K562 (cell line): ENCODE results near the gene CBLC. TPM values are rescaled to one million over a fixed set of nuclear protein-coding genes. Genes with fewer than 3 reads are reported as not detected.

Experiments
- ATAC-seq: fragments of 200-7000 bp; cut with Tn5 transposase; 3 replicates; pipeline ENCODE4 v1.9.1; 2020; ENCODE audit warnings: moderate library complexity
- BruUV-seq: library from RNA; stranded (reverse); fragments of 400-500 nt; replicated peaks from 2 replicates; lab custom pipeline; 2021; lab: Mats Ljungman, UMichigan
- CTCF ChIA-PET: fragments of 300-600 bp; formaldehyde crosslinking; extraction: SDS; loops from one replicate; lab custom pipeline; 2021; ENCODE audit warnings: low intra/inter-chr PET ratio; lab: Yijun Ruan, JAX
- POLR2A ChIA-PET: fragments of 300-600, 350-650 bp; sonication (Branson Sonifier 250); formaldehyde crosslinking; extraction: SDS; loops from one replicate; lab custom pipeline; 2021; ENCODE audit warnings: antibody characterized with exemption, inconsistent platforms; lab: Yijun Ruan, JAX
- DNase-seq, 4 experiments: peaks; one replicate each; pipeline versions ENCODE4 v3.0.0 to v3.0.0-alpha.2; 2011 to 2018; ENCODE audit warnings: low spot score in 3 of 4, mixed read lengths in 3 of 4; ENCODE audit errors: extremely low read depth in 1 of 4
- FAIRE-seq: peaks from 2 replicates; lab custom pipeline; 2011; peaks lifted over from hg19 to GRCh38; lab: Jason Lieb, UNC
- H2AFZ ChIP-seq: 2 replicates; pipeline ENCODE4 v1.6.0; 2011; ENCODE audit warnings: low read depth, low read length, control low read depth, inconsistent platforms
- H3K27ac ChIP-seq: fragments of 200-600 bp; 3 replicates; pipeline ENCODE4 v1.8.0; 2011; ENCODE audit warnings: low read depth, mild to moderate bottlenecking, control low read depth, inconsistent platforms, low read length, moderate library complexity, mixed read lengths; ENCODE audit errors: extremely low read depth
- H3K27me3 ChIP-seq, 2 experiments: fragments of 300-600 bp in 1 of 2; 2 replicates in 1 of 2; 3 replicates in 1 of 2; pipeline versions ENCODE4 v1.6.0 to v1.8.0; 2011; ENCODE audit warnings: inconsistent platforms in 2 of 2, low read length in 2 of 2, mild to moderate bottlenecking in 1 of 2, mixed read lengths in 1 of 2, moderate library complexity in 1 of 2; ENCODE audit not compliant: control insufficient read depth in 2 of 2, insufficient read depth in 2 of 2
- H3K36me3 ChIP-seq: fragments of 300-600 bp; 3 replicates; pipeline ENCODE4 v1.8.0; 2011; ENCODE audit warnings: mild to moderate bottlenecking, low read length, inconsistent platforms; ENCODE audit not compliant: control insufficient read depth, insufficient read depth
- H3K4me1 ChIP-seq, 2 experiments: fragments of 200-600 bp in 1 of 2; replicated peaks in 1 of 2; 2 replicates in 1 of 2; 3 replicates in 1 of 2; pipeline versions ENCODE4 v1.5.1 to v1.8.0; 2011; ENCODE audit warnings: inconsistent platforms in 2 of 2, low read length in 2 of 2, mild to moderate bottlenecking in 1 of 2, mixed read lengths in 1 of 2, moderate library complexity in 1 of 2; ENCODE audit not compliant: control insufficient read depth in 2 of 2, insufficient read depth in 2 of 2
- H3K4me2 ChIP-seq: 2 replicates; pipeline ENCODE4 v1.6.1; 2011; ENCODE audit warnings: low read length, control low read depth, inconsistent platforms, mixed read lengths; ENCODE audit not compliant: insufficient read depth
- H3K4me3 ChIP-seq: fragments of 200-600 bp; sonication (generic), shearing (Covaris generic); 2 replicates; pipeline ENCODE4 v1.5.1; 2016; ENCODE audit warnings: control low read depth, inconsistent platforms
- H3K79me2 ChIP-seq: fragments of 200-600 bp; 3 replicates; pipeline ENCODE4 v1.8.0; 2011; ENCODE audit warnings: low read length, inconsistent platforms; ENCODE audit not compliant: control insufficient read depth, insufficient read depth
- H3K9ac ChIP-seq, 2 experiments: 2 replicates each; pipeline versions ENCODE4 v1.6.0 to v1.6.1; 2011; ENCODE audit warnings: low read depth in 2 of 2, low read length in 2 of 2, control low read depth in 1 of 2, inconsistent platforms in 1 of 2, mild to moderate bottlenecking in 1 of 2, mixed read lengths in 1 of 2; ENCODE audit not compliant: insufficient read depth in 1 of 2
- H3K9me1 ChIP-seq: one replicate; pipeline ENCODE4 v1.6.0; 2011; ENCODE audit warnings: inconsistent platforms, mild to moderate bottlenecking, low read length, moderate library complexity; ENCODE audit not compliant: control insufficient read depth, insufficient read depth
- H3K9me3 ChIP-seq: replicated peaks from 2 replicates; pipeline ENCODE4 v1.5.1; 2011; ENCODE audit warnings: low read depth, low read length, inconsistent platforms; ENCODE audit not compliant: control insufficient read depth, insufficient read depth
- H4K20me1 ChIP-seq: replicated peaks from 2 replicates; pipeline ENCODE4 v1.6.1; 2011; ENCODE audit warnings: low read length, inconsistent platforms, mixed read lengths; ENCODE audit not compliant: control insufficient read depth, insufficient read depth
- CTCF ChIP-seq, 3 experiments: IDR thresholded peaks in 2 of 3; conservative IDR thresholded peaks in 1 of 3; 2 replicates each; pipeline ENCODE4 v1.5.1; 2011 to 2012; ENCODE audit warnings: low read length in 3 of 3, mild to moderate bottlenecking in 3 of 3, control low read depth in 2 of 3, improper control_type of control experiment in 1 of 3, inconsistent platforms in 1 of 3, low read depth in 1 of 3, mixed read lengths in 1 of 3, moderate library complexity in 1 of 3; ENCODE audit not compliant: insufficient read depth in 2 of 3
- CTCFL ChIP-seq: IDR thresholded peaks from 2 replicates; pipeline ENCODE4 v1.6.1; 2011; ENCODE audit warnings: borderline replicate concordance, low read depth, mild to moderate bottlenecking, moderate library complexity, low read length; ENCODE audit not compliant: insufficient read depth, poor library complexity, severe bottlenecking
- KDM5B ChIP-seq: fragments of 200-600 bp; sonication (generic); IDR thresholded peaks from 2 replicates; pipeline ENCODE4 v1.6.1; 2012; ENCODE audit warnings: low read depth, mild to moderate bottlenecking, moderate library complexity, low read length, control low read depth, inconsistent platforms; ENCODE audit not compliant: insufficient replicate concordance
- THAP12 ChIP-seq: fragments of 250-450 bp; sonication (Bioruptor Pico); IDR thresholded peaks from 2 replicates; pipeline ENCODE4 v1.9.0; 2021; ENCODE audit warnings: mild to moderate bottlenecking, inconsistent platforms
- TSC22D4 ChIP-seq: fragments of 450-650 bp; IDR thresholded peaks from 2 replicates; pipeline ENCODE4 v1.6.1; 2016; ENCODE audit warnings: missing genetic modification characterization, missing biosample characterization, control low read depth
- ZBTB7A ChIP-seq: IDR thresholded peaks from 2 replicates; pipeline ENCODE4 v1.6.1; 2011; ENCODE audit warnings: low read depth, mild to moderate bottlenecking, low read length, moderate library complexity, borderline replicate concordance; ENCODE audit not compliant: control insufficient read depth
- ZNF224 ChIP-seq: sonication (generic); formaldehyde crosslinking; IDR thresholded peaks from 2 replicates; pipeline ENCODE4 v1.8.0; 2022; ENCODE audit warnings: mild to moderate bottlenecking, missing genetic modification reagents
- WGBS: fragments of 100-300 bp; shearing (Covaris generic); methylation state at CpG from one replicate; pipeline ENCODE4 v1.1.6; 2016; ENCODE audit warnings: low coverage, mixed read lengths; ENCODE audit not compliant: insufficient coverage; ENCODE audit errors: missing lambda C conversion rate; 5-methylcytosine and 5-hydroxymethylcytosine counted together
- in situ Hi-C: fragments of 300-500 bp; cut with MboI; formaldehyde crosslinking; loops from 4 replicates; pipeline ENCODE4 v1.15.0; 2018; ENCODE audit warnings: inconsistent platforms, mixed read lengths
- intact Hi-C: fragments of 100-400 bp; cut with micrococcal nuclease; formaldehyde crosslinking; loops from 2 replicates; pipeline ENCODE4 v1.14.2; 2022
- polyA plus RNA-seq, 8 experiments: library from polyadenylated mRNA; depleted of rRNA in 4 of 8; stranded (reverse) in 5 of 8; unstranded in 3 of 8; fragments of >200 nt; fragmentation: Nextera tagmentation in 2 of 8; fragmentation: Illumina TruSeq in 1 of 8; extraction: Ambion mirVana in 2 of 8; extraction: Trizol in 1 of 8; gene quantifications; 2 replicates each; pipeline versions ENCODE4 v1.2.1 to v1.2.3, GENCODE V29; 2011 to 2014; ENCODE audit warnings: inconsistent platforms in 1 of 8, missing spikeins in 1 of 8
- total RNA-seq, 7 experiments: library from RNA; depleted of rRNA in 6 of 7; stranded (reverse); fragments of >200 nt in 6 of 7; fragmentation: Illumina TruSeq in 2 of 7; extraction: Trizol in 2 of 7; gene quantifications; 2 replicates each; pipeline versions ENCODE4 v1.2.1 to v1.2.3, GENCODE V29; 2011 to 2021; ENCODE audit warnings: low replicate concordance in 1 of 7

The CBLC gene
- total and polyA plus RNA-seq, 9 of the 15 experiments (the other 6 are each of a cell fraction or from before 2014, with no cell fraction given) = 0.09 TPM; not detected in 8

GRCh38 chr19:44740351-44740824 lies 37.3 kb upstream of the CBLC start:
- Histone ChIP-seq H3K4me2 (no peak overlapping the region), H3K4me1 (peaks cover 21 to 22% of the 10 kb centered on the region in 2 experiments), H3K79me2 (no peaks in the 10 kb centered on the region), H3K9me1 (no peaks in the 10 kb centered on the region), H3K36me3 (no peaks in the 10 kb centered on the region), H3K27ac (no peak overlapping the region), H3K27me3 (no peaks in the 10 kb centered on the region), H3K9me3 (no peaks in the 10 kb centered on the region), H2AFZ (peak overlapping the region; percentile 72), H3K4me3 (no peak overlapping the region), H4K20me1 (no peaks in the 10 kb centered on the region)
- intact Hi-C loops = no loop called here
- no TSS peak for BruUV-seq
- ATAC-seq (peak; percentile 62), DNase-seq (peak; percentile 49 to 56 (median 52)), FAIRE-seq (peak; percentile 79)
- WGBS = 33% methylated on average over 3 of the region's 3 CpGs
- ChIA-PET CTCF (no interaction called here), POLR2A (interaction anchor here (1.0 kb wide), 1 partner anchor 17 kb away, joined by 3 read pairs; no protein-coding TSS in a partner anchor)
- in situ Hi-C loops = no loop called here
- TF ChIP-seq ZNF224 (no peak), TSC22D4 (tag) (no peak), KDM5B (no peak), ZBTB7A (peak; percentile 48; the same call in 1 of the 2 replicates), CTCFL (peak; percentile 74), CTCF (IDR thresholded peaks at IDR 0.05 in 2 of 3, conservative IDR thresholded peaks at IDR 0.05 in 1 of 3; ENCODE audit: insufficient read depth in 2 of 3, low read depth in 1 of 3, low read length in 3 of 3) (0 out of 6 replicates have a peak, but pooled peaks of 1 of the 3 experiments have one; percentile 27), THAP12 (CRISPR knock-in tag) (no peak)
- TF ChIP-seq, all 486 proteins: peak for 3
- H3K9ac ChIP-seq = no peak overlapping the region; a peak in 1 of 4 replicates
